Mucosa of gallbladder (tissue), 1 donor: ENCODE data around the gene ABHD12. TPM values are rescaled to one million over a fixed set of nuclear protein-coding genes. Genes with fewer than 3 reads are reported as not detected.
"Not testable (repeated sequence)": the region's sequence is repeated elsewhere in the genome, so short reads cannot be mapped to it uniquely, and the experiment has no call there.

Source experiments
- DNase-seq: peaks from one replicate; pipeline ENCODE4 v3.0.0-alpha.2; 2020; ENCODE audit warnings: low spot score
- total RNA-seq: library from RNA; stranded (reverse); gene quantifications from one replicate; pipeline ENCODE4 v1.2.1, GENCODE V29; 2021
- donor health status: DM: no; HTN: no; CAD: no.

Gene ABHD12
- total RNA-seq, 1 donor from 2014 or later: 81.1 TPM

GRCh38 chr20:25323496-25324246 is 67.0 kb downstream of the ABHD12 start:
- DNase-seq: no peak

GRCh38 chr20:25321991-25322390 is 68.6 kb downstream of the ABHD12 start:
- no peak for DNase-seq

- no peak for DNase-seq
These were observed 69.3 kb downstream of the ABHD12 start for GRCh38 chr20:25321262-25321831.

GRCh38 chr20:25320035-25320800 is 70.4 kb downstream of the ABHD12 start:
- no peak for DNase-seq

GRCh38 chr20:25319241-25320034 is 71.2 kb downstream of the ABHD12 start:
- no peak for DNase-seq

- no peak for DNase-seq
These were observed 72.0 kb downstream of the ABHD12 start for GRCh38 chr20:25318471-25319240.

- no peak for DNase-seq
These were observed 73.1 kb downstream of the ABHD12 start for GRCh38 chr20:25317351-25318075.

GRCh38 chr20:25316506-25317190 is 74.0 kb downstream of the ABHD12 start:
- DNase-seq: no peak

- no peak for DNase-seq
These were observed 75.0 kb downstream of the ABHD12 start for GRCh38 chr20:25315418-25316210.

GRCh38 chr20:25314497-25315417 is 75.9 kb downstream of the ABHD12 start:
- DNase-seq: no peak

- no peak for DNase-seq
These were observed 77.0 kb downstream of the ABHD12 start for GRCh38 chr20:25313593-25313992.

GRCh38 chr20:25312716-25313115 is 77.9 kb downstream of the ABHD12 start:
- DNase-seq: not testable (repeated sequence)

GRCh38 chr20:25310921-25311728 is 79.5 kb downstream of the ABHD12 start:
- DNase-seq: no peak

GRCh38 chr20:25310268-25310920 is 80.2 kb downstream of the ABHD12 start:
- DNase-seq: peak; percentile 82

- DNase-seq: peak; percentile 61
These were observed 81.0 kb downstream of the ABHD12 start for GRCh38 chr20:25309395-25310267.
